ENCODE data around the gene ARSB. TPM values are rescaled to one million over a fixed set of nuclear protein-coding genes. Genes with fewer than 3 reads are reported as not detected.
"Not testable (repeated sequence)": the region's sequence is repeated elsewhere in the genome, so short reads cannot be mapped to it uniquely, and the experiment has no call there.

ARSB gene
- total RNA-seq, 1 experiment from 2014 or later = 21.4 TPM

DNA sequence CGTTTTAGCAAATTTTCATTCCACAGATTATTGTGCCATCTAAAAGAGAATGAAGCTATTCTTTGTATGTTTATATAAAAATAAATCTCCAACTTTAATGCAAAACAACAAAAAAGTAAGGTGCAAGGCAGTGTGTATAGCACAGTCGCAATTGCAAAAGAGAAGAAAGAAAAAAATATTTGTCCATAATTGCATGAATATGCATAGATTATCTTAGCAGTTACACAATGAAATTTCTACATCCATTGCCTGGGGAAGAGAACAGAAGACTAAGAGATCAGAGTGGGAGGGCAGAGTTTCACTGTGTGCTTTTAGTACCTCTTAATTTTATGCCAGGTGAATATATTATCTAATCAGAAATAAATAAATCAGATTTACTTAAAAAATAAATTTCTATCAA, 250.2 kb downstream of the ARSB start:
- CTCF ChIA-PET = no interaction called here
- no peak overlapping the region for H3K4me3 Mint-ChIP-seq (ENCODE audit: low read depth, unreplicated experiment)
- TF ChIP-seq, protein P1, sequence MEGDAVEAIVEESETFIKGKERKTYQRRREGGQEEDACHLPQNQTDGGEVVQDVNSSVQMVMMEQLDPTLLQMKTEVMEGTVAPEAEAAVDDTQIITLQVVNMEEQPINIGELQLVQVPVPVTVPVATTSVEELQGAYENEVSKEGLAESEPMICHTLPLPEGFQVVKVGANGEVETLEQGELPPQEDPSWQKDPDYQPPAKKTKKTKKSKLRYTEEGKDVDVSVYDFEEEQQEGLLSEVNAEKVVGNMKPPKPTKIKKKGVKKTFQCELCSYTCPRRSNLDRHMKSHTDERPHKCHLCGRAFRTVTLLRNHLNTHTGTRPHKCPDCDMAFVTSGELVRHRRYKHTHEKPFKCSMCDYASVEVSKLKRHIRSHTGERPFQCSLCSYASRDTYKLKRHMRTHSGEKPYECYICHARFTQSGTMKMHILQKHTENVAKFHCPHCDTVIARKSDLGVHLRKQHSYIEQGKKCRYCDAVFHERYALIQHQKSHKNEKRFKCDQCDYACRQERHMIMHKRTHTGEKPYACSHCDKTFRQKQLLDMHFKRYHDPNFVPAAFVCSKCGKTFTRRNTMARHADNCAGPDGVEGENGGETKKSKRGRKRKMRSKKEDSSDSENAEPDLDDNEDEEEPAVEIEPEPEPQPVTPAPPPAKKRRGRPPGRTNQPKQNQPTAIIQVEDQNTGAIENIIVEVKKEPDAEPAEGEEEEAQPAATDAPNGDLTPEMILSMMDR (IDR thresholded peaks at IDR 0.05; ENCODE audit: unreplicated experiment) = no peak
- intact Hi-C loops (cut with micrococcal nuclease; ENCODE audit: unreplicated experiment) = no loop called here
- no peaks in the 10 kb centered on the region for H3K27me3 Mint-ChIP-seq (ENCODE audit: unreplicated experiment)
- no peaks in the 10 kb centered on the region for H3K36me3 Mint-ChIP-seq (ENCODE audit: insufficient read depth, unreplicated experiment)
- no peak overlapping the region for H3K27ac Mint-ChIP-seq (ENCODE audit: unreplicated experiment)
- peaks cover 2% of the 10 kb centered on the region for H3K9me3 Mint-ChIP-seq (ENCODE audit: low read depth, unreplicated experiment)
- DNase-seq = no peak
- BruUV-seq (replicated peaks) = no TSS peak
- peaks cover 66% of the 10 kb centered on the region for H3K4me1 Mint-ChIP-seq (ENCODE audit: low read depth, unreplicated experiment)

DNA sequence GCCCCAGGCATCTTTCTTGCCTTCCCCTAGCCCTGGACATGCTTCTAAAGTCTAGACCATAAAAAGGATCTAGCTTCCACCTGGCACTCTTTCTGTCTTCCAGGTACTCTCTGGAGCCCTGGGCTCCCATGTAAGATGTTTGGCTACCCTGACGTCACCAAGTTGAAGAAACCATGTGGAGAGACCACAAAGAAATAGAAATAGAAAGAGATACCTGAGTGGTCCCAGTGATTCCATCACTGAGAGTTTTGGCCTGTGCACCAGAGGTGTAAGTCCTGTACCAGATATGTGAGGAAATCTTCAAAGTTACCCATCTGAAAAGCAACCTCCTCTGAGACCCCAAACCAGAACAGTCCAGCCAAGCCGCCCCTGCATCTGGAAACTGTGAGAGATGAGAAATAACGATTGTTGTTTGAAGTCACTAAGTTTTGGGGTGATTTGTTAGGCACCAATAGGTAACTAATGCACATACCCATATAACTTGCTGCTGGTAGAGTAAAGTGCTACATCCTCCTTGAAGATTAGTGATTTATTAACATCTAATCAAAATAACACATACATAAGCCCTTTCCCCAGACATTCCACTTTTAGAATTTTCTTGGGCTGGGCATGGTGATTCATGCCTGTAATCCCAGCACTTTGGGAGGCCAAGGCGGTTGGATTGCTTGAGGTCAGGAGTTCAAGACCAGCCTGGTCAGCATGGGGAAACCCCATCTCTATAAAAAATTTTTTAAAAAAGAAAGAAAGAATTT, 250.8 kb downstream of the ARSB start:
- Mint-ChIP-seq H3K27ac (ENCODE audit: unreplicated experiment) (peak overlapping the region; percentile 25), H3K4me3 (ENCODE audit: low read depth, unreplicated experiment) (no peak overlapping the region), H3K4me1 (ENCODE audit: low read depth, unreplicated experiment) (peaks cover 63% of the 10 kb centered on the region), H3K36me3 (ENCODE audit: insufficient read depth, unreplicated experiment) (no peaks in the 10 kb centered on the region), H3K27me3 (ENCODE audit: unreplicated experiment) (no peaks in the 10 kb centered on the region), H3K9me3 (ENCODE audit: low read depth, unreplicated experiment) (peaks cover 2% of the 10 kb centered on the region)
- DNase-seq = peak; percentile 71
- TSS peak; percentile 61 for BruUV-seq (replicated peaks)
- TF ChIP-seq, protein P1 (IDR thresholded peaks at IDR 0.05; ENCODE audit: unreplicated experiment) = no peak
- intact Hi-C loops (cut with micrococcal nuclease; ENCODE audit: unreplicated experiment) = no loop called here
- CTCF ChIA-PET = no interaction called here

DNA sequence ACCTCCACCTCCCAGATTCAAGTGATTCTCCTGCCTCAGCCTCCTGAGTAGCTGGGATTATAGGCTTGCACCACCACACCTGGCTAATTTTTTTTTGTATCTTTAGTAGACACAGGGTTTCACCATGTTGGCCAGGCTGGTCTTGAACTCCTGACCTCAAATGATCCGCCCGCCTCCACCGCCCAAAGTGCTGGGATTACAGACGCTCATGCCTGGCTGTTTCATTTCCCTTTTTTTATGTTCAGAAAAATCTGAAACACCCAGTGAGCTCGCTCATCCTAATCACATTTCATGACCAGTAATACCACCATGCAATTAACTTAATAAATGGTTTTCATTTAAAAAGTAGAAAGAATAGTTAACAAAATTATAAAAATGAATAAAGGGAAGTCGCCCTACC, 252.4 kb downstream of the ARSB start:
- CTCF ChIA-PET = interaction anchor here (0.5 kb wide), 1 partner anchor 60 kb away, joined by 3 read pairs; no protein-coding TSS in a partner anchor
- H3K27me3 Mint-ChIP-seq (ENCODE audit: unreplicated experiment); H3K27ac Mint-ChIP-seq (ENCODE audit: unreplicated experiment); H3K9me3 Mint-ChIP-seq (ENCODE audit: low read depth, unreplicated experiment); H3K36me3 Mint-ChIP-seq (ENCODE audit: insufficient read depth, unreplicated experiment); DNase-seq; intact Hi-C loops (cut with micrococcal nuclease; ENCODE audit: unreplicated experiment); H3K4me3 Mint-ChIP-seq (ENCODE audit: low read depth, unreplicated experiment); BruUV-seq (replicated peaks): not testable (repeated sequence)
- peaks cover 63% of the 10 kb centered on the region for H3K4me1 Mint-ChIP-seq (ENCODE audit: low read depth, unreplicated experiment)

DNA sequence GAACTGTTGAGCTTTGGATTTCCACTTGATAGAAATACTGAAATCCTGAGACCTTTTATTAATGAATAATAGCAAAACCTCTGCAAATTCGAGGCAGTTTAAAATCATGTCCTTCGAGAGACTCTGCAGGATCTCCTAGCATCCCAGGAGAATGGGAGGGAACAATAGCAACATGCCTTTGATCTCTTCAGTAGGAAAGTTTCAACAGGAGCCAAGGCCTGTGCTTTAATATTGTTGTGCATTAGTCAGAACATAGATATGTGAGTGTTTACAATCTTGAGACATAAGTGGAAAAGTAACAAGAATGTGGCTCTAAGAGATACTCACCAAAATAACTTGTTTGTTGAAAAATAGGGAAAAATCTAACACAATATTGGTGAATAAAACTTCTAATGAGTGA, 253.2 kb downstream of the ARSB start:
- H3K36me3 Mint-ChIP-seq (ENCODE audit: insufficient read depth, unreplicated experiment) = peaks cover 3% of the 10 kb centered on the region
- no peak overlapping the region for H3K27ac Mint-ChIP-seq (ENCODE audit: unreplicated experiment)
- no TSS peak for BruUV-seq (replicated peaks)
- no peak for DNase-seq
- CTCF ChIA-PET = no interaction called here
- peaks cover 2% of the 10 kb centered on the region for H3K9me3 Mint-ChIP-seq (ENCODE audit: low read depth, unreplicated experiment)
- intact Hi-C loops (cut with micrococcal nuclease; ENCODE audit: unreplicated experiment) = no loop called here
- no peaks in the 10 kb centered on the region for H3K27me3 Mint-ChIP-seq (ENCODE audit: unreplicated experiment)
- H3K4me1 Mint-ChIP-seq (ENCODE audit: low read depth, unreplicated experiment) = peaks cover 72% of the 10 kb centered on the region
- TF ChIP-seq, protein P1 (IDR thresholded peaks at IDR 0.05; ENCODE audit: unreplicated experiment) = no peak
- no peak overlapping the region for H3K4me3 Mint-ChIP-seq (ENCODE audit: low read depth, unreplicated experiment)

Data from Calu3 (cell line).